CD4-positive, alpha-beta T cell (primary cell): Measurements from ENCODE around the gene NSD2. TPM values are rescaled to one million over a fixed set of nuclear protein-coding genes. Genes with fewer than 3 reads are reported as not detected.
"Not testable (repeated sequence)": the region's sequence is repeated elsewhere in the genome, so short reads cannot be mapped to it uniquely, and the experiment has no call there.

Experiments
- ATAC-seq: fragments of 200-7000 bp; cut with Tn5 transposase; one replicate; pipeline ENCODE4 v1.10.0; 2022; ENCODE audit warnings: mild to moderate bottlenecking; ENCODE audit not compliant: poor library complexity
- CTCF ChIA-PET: fragments of 350-600 bp; sonication (Branson Sonifier 250); formaldehyde crosslinking; loops from one replicate; lab custom pipeline; 2021; ENCODE audit warnings: antibody characterized with exemption, inconsistent platforms; lab: Charles Lee
- POLR2A ChIA-PET: fragments of 350-600 bp; sonication (Branson Sonifier 250); formaldehyde crosslinking; loops from one replicate; lab custom pipeline; 2021; ENCODE audit warnings: antibody characterized with exemption, inconsistent platforms; lab: Charles Lee
- DNase-seq, 14 experiments: peaks; one replicate each; pipeline ENCODE4 v3.0.0-alpha.2; 2013 to 2020; ENCODE audit warnings: mixed read lengths in 2 of 14
- H3K27ac ChIP-seq, 2 donors: one replicate each; pipeline versions ENCODE4 v1.5.1 to v1.7.0; 2013; ENCODE audit warnings: low read length in 2 of 2, low read depth in 1 of 2, mild to moderate bottlenecking in 1 of 2
- H3K27me3 ChIP-seq, 2 experiments: 1 replicate in 1 of 2; 2 replicates in 1 of 2; pipeline versions ENCODE4 v1.6.1 to v1.7.0; 2013; ENCODE audit warnings: low read length in 2 of 2, control low read depth in 1 of 2, mild to moderate bottlenecking in 1 of 2, moderate library complexity in 1 of 2; ENCODE audit not compliant: insufficient read depth in 2 of 2, control insufficient read depth in 1 of 2
- H3K36me3 ChIP-seq: one replicate; pipeline ENCODE4 v1.6.1; 2013; ENCODE audit warnings: low read length, control low read depth; ENCODE audit not compliant: insufficient read depth
- H3K4me1 ChIP-seq: one replicate; pipeline ENCODE4 v1.6.1; 2013; ENCODE audit warnings: low read length, control low read depth; ENCODE audit not compliant: insufficient read depth
- H3K4me3 ChIP-seq: one replicate; pipeline ENCODE4 v1.5.1; 2013; ENCODE audit warnings: mild to moderate bottlenecking, low read length, moderate library complexity
- H3K9me3 ChIP-seq, 2 experiments: 1 replicate in 1 of 2; 2 replicates in 1 of 2; pipeline versions ENCODE4 v1.6.1 to v1.7.0; 2013; ENCODE audit warnings: low read length in 2 of 2, mild to moderate bottlenecking in 2 of 2, control low read depth in 1 of 2, moderate library complexity in 1 of 2; ENCODE audit not compliant: control insufficient read depth in 1 of 2, insufficient read depth in 1 of 2
- H3K27ac Mint-ChIP-seq: one replicate; pipeline ENCODE4 v1.8.0; 2020; ENCODE audit warnings: mixed read lengths
- H3K27me3 Mint-ChIP-seq: one replicate; pipeline ENCODE4 v1.8.0; 2021; ENCODE audit warnings: mixed read lengths
- H3K36me3 Mint-ChIP-seq: one replicate; pipeline ENCODE4 v1.8.0; 2021; ENCODE audit warnings: low read depth, mixed read lengths
- H3K4me1 Mint-ChIP-seq: one replicate; pipeline ENCODE4 v1.8.0; 2021; ENCODE audit warnings: low read depth, mixed read lengths
- H3K4me3 Mint-ChIP-seq: one replicate; pipeline ENCODE4 v1.8.0; 2020; ENCODE audit warnings: mild to moderate bottlenecking, mixed read lengths
- H3K9me3 Mint-ChIP-seq: one replicate; pipeline ENCODE4 v1.8.0; 2020; ENCODE audit warnings: mixed read lengths
- intact Hi-C, 2 experiments: fragments of 100-400 bp; cut with DNase I in 1 of 2; cut with micrococcal nuclease in 1 of 2; formaldehyde crosslinking; loops; one replicate each; pipeline versions ENCODE4 v1.15.1 to v1.9.0; 2023 to 2025; cut with DNase I, micrococcal nuclease
- microRNA-seq: library from miRNA; unstranded; fragments of <30 nt; microRNA quantifications from one replicate; pipeline ENCODE4 v1.2.0, GENCODE V29; 2021; ENCODE audit warnings: borderline microRNAs expressed, borderline replicate concordance
- total RNA-seq, 174 experiments: library from RNA in 2 of 174; stranded (reverse) in 2 of 174; gene quantifications; one replicate each; pipeline ENCODE4 v1.2.3 and lab custom pipeline; 2021 to 2026
- TF ChIP-seq, protein P1 (sequence below): fragments of 200-600 bp; IDR thresholded peaks from one replicate; pipeline ENCODE4 v1.8.0; 2022; ENCODE audit warnings: antibody characterized with exemption, mild to moderate bottlenecking

NSD2 gene
- total RNA-seq, 2 experiments from 2014 or later, result 42.4 to 45.8 TPM

DNA sequence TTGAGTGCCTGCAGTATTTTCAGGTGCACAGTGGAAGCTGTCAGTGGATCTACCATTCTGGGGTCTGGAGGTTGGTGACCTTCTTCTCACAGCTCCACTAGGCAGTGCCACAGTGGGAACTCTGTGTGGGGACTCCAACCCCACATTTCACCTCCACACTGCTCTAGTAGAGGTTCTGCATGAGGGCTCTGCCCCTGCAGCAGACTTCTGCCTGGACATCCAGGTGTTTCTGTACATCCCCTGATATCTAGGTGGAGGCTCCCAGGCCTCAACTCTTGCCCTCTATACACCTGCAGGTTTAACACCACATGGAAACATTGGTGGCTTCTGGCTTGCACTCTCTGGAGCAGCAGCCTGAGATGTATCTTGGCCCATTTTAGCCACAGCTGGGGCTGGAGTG, 154.6 kb downstream of the NSD2 start:
- ChIA-PET CTCF (no interaction called here), POLR2A (no interaction called here)
- intact Hi-C loops, result no loop called here
- ATAC-seq (no peak), DNase-seq (no peak)
- Mint-ChIP-seq H3K4me1 (no peaks in the 10 kb centered on the region), H3K27ac (no peak overlapping the region), H3K27me3 (peaks cover 49% of the 10 kb centered on the region), H3K9me3 (no peaks in the 10 kb centered on the region), H3K4me3 (no peak overlapping the region), H3K36me3 (no peaks in the 10 kb centered on the region)
- H3K4me1 ChIP-seq, result no peaks in the 10 kb centered on the region
- H3K27ac ChIP-seq, result no peak overlapping the region
- H3K9me3 ChIP-seq, result peaks cover 0 to 14% of the 10 kb centered on the region in 2 experiments
- H3K36me3 ChIP-seq, result no peaks in the 10 kb centered on the region
- no peak overlapping the region for H3K4me3 ChIP-seq
- TF ChIP-seq, protein P1, sequence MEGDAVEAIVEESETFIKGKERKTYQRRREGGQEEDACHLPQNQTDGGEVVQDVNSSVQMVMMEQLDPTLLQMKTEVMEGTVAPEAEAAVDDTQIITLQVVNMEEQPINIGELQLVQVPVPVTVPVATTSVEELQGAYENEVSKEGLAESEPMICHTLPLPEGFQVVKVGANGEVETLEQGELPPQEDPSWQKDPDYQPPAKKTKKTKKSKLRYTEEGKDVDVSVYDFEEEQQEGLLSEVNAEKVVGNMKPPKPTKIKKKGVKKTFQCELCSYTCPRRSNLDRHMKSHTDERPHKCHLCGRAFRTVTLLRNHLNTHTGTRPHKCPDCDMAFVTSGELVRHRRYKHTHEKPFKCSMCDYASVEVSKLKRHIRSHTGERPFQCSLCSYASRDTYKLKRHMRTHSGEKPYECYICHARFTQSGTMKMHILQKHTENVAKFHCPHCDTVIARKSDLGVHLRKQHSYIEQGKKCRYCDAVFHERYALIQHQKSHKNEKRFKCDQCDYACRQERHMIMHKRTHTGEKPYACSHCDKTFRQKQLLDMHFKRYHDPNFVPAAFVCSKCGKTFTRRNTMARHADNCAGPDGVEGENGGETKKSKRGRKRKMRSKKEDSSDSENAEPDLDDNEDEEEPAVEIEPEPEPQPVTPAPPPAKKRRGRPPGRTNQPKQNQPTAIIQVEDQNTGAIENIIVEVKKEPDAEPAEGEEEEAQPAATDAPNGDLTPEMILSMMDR, result no peak
- peaks cover 7 to 32% of the 10 kb centered on the region in 2 experiments for H3K27me3 ChIP-seq

DNA sequence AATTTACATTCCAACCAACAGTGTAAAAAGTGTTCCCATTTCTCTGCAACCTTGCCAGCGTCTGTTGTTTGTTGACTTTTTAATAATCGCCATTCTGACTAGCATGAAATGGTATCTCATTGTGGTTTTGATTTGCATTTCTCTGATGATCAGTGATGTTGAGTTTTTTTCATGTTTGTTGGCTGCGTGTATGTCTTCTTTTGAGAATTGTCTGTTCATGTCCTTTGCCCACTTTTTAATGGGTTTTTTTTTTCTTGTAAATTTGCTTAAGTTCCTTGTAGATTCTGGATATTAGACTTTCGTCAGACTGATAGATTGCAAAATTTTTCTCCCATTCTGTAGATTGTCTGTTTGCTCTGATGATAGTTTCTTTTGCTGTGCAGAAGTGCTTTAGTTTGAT, 155.9 kb downstream of the NSD2 start:
- Histone ChIP-seq H3K9me3 (peaks cover 0 to 14% of the 10 kb centered on the region in 2 experiments), H3K27me3 (peaks cover 5 to 20% of the 10 kb centered on the region in 2 experiments)
- H3K4me1 ChIP-seq, H3K27ac Mint-ChIP-seq, CTCF ChIA-PET, intact Hi-C loops, H3K36me3 ChIP-seq, POLR2A ChIA-PET, H3K4me3 Mint-ChIP-seq, H3K4me3 ChIP-seq, DNase-seq, H3K36me3 Mint-ChIP-seq, H3K27ac ChIP-seq, H3K9me3 Mint-ChIP-seq, H3K4me1 Mint-ChIP-seq, ATAC-seq: not testable (repeated sequence)
- H3K27me3 Mint-ChIP-seq, result peaks cover 42% of the 10 kb centered on the region

DNA sequence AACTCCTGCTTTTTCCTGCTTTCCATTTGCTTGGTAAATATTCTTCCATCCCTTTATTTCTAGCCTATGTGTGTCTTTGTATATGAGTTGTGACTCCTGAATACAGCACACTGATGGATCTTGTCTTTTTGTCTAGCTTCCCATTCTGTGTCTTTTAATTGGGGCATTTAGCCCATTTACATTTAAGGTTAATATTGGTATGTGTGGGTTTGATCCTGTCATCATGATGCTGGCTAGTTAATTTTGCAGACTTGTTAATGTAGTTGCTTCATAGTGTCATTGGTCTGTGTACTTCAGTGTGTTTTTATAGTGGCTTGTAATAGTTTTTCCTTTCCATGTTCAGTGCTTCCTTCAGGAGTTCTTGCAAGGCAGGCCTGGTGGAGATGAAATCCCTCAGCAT, 160.0 kb downstream of the NSD2 start:
- DNase-seq, H3K4me1 Mint-ChIP-seq, H3K36me3 ChIP-seq, H3K36me3 Mint-ChIP-seq, H3K4me3 ChIP-seq, intact Hi-C loops, ATAC-seq, H3K27ac ChIP-seq, H3K27me3 ChIP-seq, POLR2A ChIA-PET, H3K9me3 ChIP-seq, H3K9me3 Mint-ChIP-seq, H3K27ac Mint-ChIP-seq, H3K4me1 ChIP-seq, H3K4me3 Mint-ChIP-seq: not testable (repeated sequence)
- CTCF ChIA-PET, result interaction anchor here (0.6 kb wide), 1 partner anchor 57 kb away, joined by 4 read pairs; no protein-coding TSS in a partner anchor
- H3K27me3 Mint-ChIP-seq, result peaks cover 34% of the 10 kb centered on the region

Small RNAs within 50 kb of the gene (microRNA-seq; reads per million reads assigned to microRNA genes)
- gene MIR943, result not detected

Other genes starting within 250 kb of the NSD2 start
- gene FAM53A, start 187.1 kb upstream of the NSD2 start, total RNA-seq, result 1 to 10 TPM in 1 of 2 experiments, under 1 TPM in 1; 0.93 to 2.4 TPM
- 10 to 100 TPM; 45.8 to 47.6 TPM for gene SLBP, start 159.1 kb upstream of the NSD2 start, total RNA-seq
- 10 to 100 TPM; 17.2 to 17.6 TPM for gene TMEM129, start 150.1 kb upstream of the NSD2 start, total RNA-seq
- gene TACC3, start 149.9 kb upstream of the NSD2 start, total RNA-seq, result 100 to 1,000 TPM; 123 TPM
- gene FGFR3, start 78.1 kb upstream of the NSD2 start, total RNA-seq, result under 1 TPM in 1 of 2 experiments, not detected in 1; 0.33 TPM
- 10 to 100 TPM; 21.2 to 25.2 TPM for gene LETM1, start 15.2 kb upstream of the NSD2 start, total RNA-seq
- 10 to 100 TPM; 39.9 to 40.1 TPM for gene NELFA, start 137.6 kb downstream of the NSD2 start, total RNA-seq
- not detected for gene NAT8L, start 187.9 kb downstream of the NSD2 start, total RNA-seq